Fibroblast of skin of right quadriceps (primary cell): Measurements from ENCODE around the gene OTUD6A.
A peak's percentile ranks its signal among the peaks of the same experiment; 100 is the strongest.

Source experiments
- DNase-seq: peaks from one replicate; pipeline ENCODE4 v3.0.0-alpha.2; 2013

Gene OTUD6A, protein sequence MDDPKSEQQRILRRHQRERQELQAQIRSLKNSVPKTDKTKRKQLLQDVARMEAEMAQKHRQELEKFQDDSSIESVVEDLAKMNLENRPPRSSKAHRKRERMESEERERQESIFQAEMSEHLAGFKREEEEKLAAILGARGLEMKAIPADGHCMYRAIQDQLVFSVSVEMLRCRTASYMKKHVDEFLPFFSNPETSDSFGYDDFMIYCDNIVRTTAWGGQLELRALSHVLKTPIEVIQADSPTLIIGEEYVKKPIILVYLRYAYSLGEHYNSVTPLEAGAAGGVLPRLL

DNA sequence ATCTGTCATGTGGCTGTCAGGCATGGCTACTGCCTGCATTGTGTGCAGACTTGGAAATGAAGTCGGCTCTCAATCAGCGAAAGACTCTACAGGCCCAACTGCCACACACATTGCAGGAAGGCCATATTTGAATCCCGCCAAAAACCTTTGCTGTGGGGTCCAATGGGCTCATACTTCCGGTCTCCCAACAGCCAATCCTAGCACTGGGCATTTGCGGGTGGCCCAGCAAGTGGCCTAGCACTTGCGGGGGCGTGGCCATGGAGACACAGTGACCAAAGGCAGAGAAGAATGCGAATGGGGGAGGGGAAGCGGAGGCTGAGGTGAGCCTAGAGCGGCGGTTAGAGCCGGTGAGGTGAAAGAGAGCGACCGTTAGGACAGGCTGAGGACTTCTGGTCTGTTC lies at the start of gene OTUD6A:
TSS of gene OTUD6A (plus strand) at position 382 of the 400 bp plus-strand sequence. CDS start 68 bp downstream, outside the sequence.
- no peak for DNase-seq

DNA sequence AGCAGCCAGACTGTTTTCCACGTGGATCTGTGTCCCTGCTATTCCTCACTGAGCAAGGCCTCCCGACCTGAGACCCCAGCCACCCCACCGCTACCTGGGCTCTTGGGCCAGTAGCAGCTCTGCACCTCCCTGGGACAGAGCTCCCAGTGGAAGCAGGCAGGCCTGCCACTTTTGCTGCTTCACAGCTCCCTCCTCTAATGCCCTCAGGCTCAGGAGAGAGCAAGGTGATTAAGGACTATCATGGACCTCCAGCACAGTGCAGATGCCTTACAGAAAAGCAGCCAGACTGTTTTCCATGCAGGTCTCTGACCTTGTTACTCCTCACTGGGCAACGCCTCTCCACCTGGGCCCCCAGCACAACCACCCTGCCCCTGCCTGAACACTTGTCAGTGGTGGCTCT lies 49.5 kb upstream of the OTUD6A start:
- no peak for DNase-seq

DNA sequence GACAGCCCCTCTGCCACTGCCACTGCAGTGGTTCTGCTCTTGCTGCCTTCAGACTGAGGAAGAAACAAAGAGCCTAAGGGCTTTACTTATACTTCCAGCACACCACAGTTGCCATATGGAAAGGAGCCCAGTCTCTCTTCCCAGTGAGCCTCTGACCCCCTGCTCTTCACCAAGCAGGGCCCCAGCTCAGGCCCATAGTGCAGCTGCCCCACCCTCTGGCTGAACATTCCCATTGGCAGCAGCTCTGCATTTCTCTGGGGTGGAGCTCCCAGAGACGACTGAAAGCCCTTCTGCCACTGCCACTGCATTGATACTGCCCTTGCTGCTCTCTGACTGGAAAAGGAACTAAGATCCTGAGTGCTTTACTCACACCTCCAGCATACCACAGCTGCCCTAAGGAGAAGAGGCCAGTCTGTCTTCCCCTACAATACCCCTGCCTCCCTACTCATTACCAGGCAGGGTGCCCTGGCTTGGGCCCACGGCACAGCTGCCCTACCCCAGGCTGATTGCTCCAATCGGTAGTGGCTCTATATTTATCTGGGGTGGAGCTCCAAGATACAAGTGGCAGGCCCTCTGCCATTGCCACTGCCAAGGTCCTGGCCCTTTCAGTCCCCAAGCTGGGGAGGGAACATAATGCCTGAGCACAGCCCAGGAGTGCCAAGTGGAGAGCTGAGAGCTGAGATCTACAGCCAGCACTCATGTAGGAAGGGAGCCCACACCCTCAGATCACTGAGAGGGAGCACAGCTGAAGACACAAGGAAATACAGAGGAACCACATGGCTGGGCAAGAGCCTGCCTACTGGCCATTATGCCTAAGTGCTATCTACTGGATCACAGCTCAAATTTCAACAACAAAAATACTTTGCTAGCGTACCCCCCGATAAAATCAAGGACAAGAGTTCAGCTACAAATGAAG lies 48.5 kb upstream of the OTUD6A start:
- DNase-seq: no peak

DNA sequence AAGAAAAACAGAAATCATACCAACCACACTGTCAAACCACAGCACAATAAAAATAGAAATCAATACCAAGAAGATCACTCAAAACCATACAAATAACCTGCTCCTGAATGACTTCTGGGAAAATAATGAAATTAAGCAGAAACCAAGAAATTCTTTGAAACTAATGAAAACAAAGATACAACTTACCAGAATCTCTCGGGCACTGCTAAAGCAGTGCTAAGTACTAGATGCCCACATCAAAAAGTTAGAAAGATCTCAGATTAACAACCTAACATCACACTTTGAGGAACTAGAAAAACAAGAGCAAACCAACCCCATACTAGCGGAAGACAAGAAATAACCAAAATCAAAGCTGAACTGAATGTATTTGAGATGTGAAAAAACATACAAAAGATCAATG lies 45.7 kb upstream of the OTUD6A start:
- no peak for DNase-seq

DNA sequence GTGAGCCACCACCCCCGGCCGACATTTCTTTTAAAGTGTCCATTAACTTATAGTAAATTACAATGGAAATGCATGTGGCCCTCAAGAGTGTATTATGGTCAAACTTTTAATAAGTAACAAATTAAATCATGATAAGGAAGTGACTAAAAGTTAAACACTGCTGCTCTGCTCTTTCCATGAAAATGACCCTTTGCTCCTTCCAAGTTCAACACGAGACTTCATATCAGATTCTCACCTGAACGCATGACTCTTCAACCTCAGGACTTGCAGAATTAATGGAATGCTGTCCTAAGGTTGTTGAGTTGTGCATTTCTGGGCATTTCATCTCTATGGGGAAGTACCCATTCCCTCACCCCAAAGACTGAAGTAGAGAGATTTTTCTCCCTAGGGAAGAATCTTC lies 39.6 kb upstream of the OTUD6A start:
- DNase-seq: no peak

DNA sequence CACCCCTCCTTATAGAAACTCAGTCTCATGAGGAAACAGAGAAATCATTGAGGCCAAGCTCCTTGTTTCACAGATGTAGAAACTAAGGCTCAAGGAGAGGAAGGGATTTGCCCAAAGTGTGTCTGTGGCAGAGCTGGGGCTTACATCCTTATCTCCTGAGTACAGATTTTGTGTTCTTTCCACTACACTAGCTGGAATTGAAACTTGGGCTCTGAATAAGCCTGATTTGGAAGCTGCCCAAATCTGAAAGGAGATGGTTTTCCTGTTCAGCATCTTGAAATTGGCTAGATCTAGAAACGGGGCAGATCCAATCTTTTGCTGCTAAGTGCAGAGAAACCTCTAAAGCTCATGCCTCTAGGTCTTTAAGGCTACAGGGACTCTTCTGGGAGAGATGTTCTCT lies 36.8 kb upstream of the OTUD6A start:
- DNase-seq: no peak

DNA sequence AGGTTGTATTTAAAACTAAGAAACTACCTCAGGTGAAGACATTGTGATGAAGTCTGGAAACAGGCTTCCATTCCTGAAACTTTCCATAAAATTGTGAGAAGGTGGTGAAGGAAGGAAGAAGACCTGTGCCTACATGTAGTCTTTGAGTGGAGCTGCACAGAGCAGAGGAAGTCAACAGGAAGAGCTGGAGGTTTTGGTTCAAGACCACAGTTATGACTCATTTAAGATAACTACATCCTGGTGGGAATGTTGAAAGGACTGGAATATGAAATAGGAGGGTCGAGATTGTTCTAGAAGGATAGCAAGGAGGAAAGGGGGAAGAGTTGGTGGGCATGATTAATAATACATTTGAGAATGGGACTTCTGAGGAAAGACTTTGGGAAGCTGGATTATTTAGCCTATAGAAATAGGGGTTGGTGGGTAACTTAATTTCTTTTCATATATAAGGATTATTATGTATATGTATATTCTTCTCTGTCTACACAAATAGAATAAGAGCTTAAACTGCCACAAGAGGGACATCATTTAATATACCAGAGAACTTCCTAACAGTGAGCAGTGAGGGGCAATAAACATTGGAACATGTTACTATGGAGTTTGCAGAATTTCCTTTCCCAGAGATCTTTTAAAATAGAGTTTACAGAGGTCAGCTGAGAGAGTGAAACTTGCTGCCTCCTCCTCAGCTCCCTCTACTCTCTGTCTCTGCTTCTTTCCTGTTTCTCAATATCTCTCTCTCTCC lies 36.0 kb upstream of the OTUD6A start:
- DNase-seq: no peak

DNA sequence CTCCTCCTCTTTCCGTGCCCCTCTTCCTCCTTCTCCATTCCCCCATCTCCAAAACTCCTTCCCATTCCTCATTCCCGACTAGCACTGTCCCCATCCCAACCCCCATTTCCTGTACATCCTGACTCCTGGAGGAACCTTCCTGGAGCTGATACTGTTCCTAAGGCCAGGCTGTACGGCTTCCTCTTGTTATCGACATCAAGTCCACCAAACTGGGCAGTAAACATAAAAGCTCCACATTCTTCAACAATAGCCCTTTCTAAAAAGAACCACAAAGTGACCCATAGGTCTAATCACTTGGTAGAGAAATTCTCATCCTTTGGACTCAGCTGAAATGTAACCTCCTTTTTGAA lies 35.4 kb upstream of the OTUD6A start:
- no peak for DNase-seq

DNA sequence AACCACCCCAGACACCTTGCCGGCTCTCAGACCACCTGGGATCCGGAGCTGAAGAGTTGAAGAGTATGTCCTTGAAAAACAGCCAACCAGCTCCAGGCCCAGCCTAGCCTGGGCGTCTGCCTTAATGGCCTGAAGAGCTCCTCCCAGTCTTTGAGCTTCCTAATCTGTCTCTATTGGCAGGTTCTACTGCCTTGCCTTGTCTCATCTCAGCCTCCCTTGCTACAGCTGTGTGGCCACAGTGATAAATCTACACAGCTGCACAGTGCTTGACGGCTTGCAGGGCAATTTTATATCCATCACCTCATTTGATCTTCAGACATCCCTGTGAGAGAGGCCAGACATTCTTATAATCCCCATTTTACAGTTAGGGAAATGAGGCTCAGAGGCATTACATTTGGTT lies 32.4 kb upstream of the OTUD6A start:
- DNase-seq: no peak

DNA sequence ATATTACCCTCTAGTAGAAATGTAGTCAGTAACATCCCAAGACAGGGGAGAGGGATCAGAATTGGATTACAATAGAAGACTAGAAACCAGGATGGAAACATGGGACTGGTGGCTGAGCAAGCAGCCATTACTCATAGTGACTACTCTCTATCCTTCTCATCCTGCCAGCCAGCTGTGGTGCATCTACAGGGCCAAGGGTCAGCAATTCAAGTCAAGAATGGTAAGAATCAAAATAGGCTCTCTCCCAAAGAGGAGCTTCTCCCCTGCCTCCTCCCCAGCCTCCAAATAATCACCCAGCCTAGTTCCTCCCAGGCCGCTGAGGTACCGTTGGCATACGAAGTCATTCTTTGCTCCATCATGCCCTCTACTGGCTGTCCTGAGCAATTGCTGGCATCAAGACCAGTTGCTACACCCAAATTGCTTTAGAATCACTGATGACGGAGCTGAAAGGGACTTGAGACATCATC lies 31.9 kb upstream of the OTUD6A start:
- DNase-seq: peak; percentile 48

DNA sequence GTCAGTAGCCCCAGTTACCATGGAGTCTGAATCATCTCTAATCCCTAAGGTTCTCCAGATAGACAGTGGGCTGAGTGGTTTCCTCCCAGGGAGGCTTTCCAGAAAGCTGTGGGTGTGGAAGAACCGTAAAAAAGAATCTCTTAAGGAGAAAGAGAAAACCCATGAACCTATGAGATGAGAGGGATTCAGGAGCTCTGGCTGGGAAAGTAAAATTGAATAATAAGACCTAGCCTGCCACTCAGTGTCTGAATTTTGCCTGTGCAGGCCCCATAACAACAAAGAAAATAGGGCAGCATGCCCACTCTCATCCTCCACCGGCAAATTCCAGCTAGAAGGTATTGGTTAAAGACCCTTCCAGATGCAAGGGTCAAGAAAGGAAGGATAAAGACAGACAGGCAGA lies 29.5 kb upstream of the OTUD6A start:
- DNase-seq: no peak

DNA sequence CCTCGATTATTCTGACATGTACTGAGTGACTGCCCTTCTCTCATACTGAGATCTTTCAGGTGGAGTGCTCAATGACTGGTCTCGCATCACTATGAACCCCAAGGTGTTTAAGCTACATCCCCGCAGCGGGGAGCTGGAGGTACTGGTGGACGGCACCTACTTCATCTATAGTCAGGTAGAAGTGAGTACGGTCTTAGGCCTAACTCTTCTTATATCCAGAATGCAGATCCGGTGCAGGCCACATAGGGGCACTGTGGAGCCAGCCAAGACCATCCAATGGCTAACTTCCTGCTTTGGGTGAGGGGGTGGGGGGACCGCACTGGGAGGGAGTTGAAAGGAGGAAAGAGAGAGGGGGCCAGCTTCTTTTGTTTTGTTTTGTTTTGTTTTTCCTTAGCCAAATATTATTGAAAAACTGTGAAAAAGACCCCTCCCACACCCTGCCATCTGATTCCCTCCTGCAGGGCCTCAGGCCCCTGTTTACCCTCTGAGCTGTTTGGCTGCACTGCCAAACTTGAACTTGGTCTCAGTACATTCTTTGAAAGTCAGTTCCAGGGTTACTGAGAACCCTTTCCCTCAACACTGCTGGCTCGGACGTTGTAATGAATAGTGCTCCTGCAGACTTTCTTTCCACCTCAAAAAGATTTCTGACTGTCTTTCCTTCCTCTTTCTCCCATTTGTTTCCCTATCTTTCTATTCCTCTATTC lies 28.8 kb upstream of the OTUD6A start:
- peak; percentile 31 for DNase-seq

DNA sequence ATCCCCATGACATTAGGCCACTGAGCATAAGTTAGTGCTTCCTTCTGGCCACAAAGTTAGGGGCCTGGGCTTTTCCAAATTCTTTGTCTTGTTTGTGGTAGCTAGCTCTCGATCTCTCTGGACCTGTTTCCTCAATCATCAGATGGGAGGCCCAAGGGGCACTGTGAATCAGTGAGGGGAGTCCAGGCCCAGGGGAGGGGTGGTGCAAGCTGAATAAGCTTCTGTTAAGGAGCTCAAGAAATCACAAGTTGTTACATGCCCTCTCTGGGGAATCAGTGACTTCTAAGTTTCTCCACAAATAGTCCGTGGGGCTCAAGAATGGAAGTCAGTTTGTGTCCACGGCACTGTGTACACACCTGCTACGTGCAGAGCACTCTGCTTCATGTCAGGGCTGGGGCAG lies 27.6 kb upstream of the OTUD6A start:
- no peak for DNase-seq

DNA sequence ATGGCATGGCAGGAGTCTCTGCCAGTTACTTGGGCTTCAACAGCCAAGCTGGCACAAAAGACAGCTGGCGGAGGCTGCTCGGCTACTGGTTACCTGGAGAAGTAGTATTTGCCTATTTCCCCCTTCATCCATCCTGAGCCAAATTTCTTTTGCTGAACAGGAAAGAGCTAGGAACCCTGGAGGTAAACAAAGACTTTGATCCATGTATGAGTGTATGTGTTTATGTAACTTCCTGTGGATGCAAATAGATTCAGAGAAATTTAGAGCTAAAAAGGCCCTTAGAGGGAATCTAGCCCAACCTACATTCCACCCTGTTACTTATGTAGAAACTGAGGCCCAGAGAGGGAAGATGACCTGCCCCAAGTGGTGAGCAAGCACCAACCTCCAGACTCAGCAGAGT lies 23.7 kb upstream of the OTUD6A start:
- DNase-seq: no peak

DNA sequence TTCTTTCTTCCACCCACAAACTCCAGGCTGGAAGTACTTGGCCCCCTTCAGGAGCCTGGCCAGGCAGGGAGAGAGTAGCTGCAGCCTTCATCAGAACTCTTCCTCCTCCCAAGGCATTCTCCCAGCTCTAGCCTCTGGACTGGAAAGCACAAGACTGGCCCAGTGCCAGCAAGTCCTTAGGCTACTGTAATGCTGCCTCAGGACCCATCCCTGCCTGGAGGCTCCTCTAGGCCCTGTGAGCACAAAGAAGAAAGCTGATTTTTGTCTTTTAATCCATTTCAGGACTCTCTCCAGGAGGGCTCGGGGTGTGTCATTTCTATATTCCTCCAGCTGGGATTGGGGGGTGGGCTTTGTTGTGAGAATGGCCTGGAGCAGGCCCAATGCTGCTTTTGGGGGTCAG lies 23.3 kb upstream of the OTUD6A start:
- no peak for DNase-seq

DNA sequence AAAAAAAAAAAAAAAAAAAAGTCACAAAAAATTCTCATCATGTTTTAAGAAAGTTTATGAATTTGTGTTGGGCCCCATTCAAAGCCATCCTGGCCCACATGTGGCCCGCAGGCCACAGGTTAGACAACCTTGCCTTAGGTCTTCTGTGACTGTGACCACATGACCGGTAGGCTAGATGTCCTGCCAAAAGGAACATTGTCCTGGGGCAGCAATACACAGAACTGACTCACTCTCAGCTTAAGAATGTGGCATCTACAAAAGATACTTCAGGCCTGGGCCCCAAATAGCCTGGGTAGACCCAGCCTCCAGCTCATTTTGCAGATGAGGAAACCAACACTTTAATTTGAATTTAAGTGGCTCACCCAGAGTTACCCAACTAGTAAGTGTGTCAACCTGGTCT lies 22.5 kb upstream of the OTUD6A start:
- no peak for DNase-seq

DNA sequence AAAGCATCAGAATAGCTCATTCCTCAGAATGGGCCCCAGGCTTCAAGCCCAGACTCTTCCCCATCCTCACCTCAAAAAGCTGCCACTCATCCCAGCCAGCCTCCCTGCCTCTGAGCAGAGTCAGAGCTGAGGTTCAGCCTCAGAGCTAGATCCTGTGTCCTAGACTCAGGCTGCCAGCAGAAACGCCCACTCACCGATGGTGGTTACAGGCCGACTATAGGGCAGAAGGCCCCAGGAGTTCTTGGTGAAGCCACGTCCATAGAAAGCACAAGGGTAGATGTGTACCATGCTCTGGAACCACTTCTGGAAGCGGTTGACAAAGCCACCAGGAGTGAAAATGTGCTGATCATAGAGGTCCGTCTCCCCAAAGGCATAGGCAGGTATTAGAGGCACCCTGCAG lies 20.3 kb upstream of the OTUD6A start:
- no peak for DNase-seq

DNA sequence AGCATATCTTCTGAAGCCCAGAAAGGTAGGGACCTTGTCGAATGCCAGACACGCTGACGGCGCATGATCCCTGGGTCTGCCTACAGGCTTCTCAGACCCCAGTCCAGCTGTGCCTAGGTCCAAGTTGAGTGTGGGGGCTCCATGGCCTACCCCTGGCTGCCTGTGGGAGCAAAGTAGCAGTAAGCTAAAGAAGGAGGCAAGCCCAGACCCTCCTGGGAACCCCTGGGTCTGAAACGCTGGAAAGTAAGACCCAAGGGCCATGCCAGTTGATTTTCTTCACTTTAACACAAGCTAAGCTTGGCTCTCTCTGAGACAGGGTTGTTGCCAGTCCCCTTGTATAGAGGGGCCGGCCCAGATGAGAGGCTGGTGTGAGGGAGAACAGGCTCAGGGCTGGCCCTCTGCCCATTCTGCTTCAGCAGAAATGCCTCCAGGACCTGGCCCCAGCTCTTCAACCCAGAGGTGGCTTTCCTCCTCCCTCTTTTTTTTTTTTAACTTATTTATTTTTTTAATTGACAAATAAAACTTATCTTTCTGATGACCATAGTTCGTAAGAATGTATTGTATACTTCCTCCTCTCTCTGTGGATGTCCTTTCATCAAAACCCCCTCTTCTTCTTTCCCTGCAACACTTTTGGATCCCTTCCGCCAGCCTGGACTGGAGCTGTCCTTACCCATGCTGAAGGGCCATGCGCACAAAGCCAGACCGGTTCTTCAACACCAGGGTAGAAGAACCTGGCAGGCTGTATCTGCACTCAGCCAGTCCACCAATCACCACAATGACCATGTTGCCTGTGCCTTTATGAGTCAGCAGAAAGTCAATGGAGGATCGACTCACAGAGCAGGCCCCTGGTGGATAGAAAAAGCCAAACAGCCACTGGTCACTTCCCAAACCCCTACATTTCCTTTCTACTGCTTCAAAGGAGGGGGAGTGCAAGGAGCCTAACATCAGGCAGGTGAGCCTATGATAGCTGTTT lies 19.6 kb upstream of the OTUD6A start:
- no peak for DNase-seq

DNA sequence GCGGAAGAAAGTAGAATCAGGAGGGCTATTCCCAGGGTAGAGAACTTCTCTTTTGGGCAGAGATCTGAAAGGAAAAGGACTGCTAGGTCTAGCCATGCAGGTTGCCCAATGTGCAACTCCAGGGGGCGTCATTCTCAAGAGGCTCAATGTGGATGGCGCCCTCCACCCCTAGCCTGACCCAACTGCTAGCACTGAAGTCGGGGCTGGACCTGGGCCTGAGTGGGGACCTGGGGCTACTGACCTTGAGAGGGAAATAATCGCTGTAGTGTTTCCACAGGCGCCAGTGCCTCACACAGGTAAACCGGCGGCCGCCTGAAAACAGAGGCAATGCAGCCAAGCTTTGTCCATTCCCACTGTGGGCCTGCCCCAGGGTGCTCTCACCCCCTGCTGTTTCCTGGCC lies 18.6 kb upstream of the OTUD6A start:
- no peak for DNase-seq

DNA sequence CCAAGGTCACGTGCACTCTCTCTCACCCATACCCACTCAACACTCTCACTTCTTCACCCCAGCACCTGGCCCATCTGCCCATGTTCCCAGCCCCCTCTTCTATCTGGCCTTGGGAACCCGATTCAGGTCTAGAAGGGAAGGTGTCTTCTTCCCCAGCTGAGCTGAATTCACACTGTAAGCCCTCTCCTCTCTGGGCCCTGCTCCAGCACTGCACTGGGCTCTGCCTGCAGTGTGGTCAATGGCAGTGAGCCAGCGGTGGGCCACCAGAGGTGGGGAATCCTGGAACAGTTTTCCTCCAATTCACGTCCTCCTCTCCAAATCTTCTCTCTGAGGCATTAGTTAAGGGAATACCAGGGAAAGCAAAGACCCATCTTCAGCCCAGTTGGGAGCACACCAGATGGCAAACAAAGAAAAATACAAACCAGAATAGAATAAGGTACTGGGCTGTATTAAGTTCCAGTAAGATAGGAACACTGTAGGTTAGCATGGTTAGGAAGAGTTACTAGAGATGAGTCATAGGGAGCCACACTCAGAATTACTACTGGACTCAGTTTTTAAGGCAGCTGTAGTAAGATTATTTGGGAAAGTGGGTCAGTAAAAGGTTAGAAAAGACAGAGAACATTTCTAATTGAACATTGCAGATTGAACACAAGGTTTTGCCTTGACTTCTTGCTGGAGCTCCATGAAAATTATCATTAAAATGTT lies 17.6 kb upstream of the OTUD6A start:
- peak; percentile 34 for DNase-seq

DNA sequence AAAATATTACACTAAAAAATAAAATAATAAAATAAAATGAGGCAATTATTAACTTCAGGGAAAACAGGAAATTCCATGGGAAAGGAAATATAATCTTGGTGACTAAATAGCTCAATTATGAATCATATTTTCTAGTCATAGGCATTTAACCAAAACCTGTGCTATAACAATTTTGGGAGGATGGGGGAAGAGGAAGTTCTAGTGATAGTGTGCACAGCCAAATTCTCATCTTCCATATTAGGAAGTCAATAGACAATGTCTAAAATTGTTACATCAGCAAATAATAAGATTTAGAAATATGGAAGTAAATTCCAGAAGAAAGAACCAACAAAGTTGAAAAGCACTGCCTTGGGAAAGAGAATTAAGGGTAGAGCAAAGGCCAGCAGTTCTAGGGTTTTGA lies 15.3 kb upstream of the OTUD6A start:
- DNase-seq: peak; percentile 74
